Calu3 (cell line): ENCODE data around the gene LY6G6F. TPM values are rescaled to one million over a fixed set of nuclear protein-coding genes. Genes with fewer than 3 reads are reported as not detected.

Source experiments
- BruUV-seq: library from RNA; stranded (reverse); fragments of 400-500 nt; replicated peaks from 2 replicates; lab custom pipeline; 2021; lab: Mats Ljungman, UMichigan
- CTCF ChIA-PET: fragments of 300-600 bp; sonication (Branson Sonifier 250); formaldehyde crosslinking; loops from one replicate; lab custom pipeline; 2022; ENCODE audit warnings: antibody characterized with exemption; lab: Charles Lee
- DNase-seq: peaks from one replicate; pipeline ENCODE4 v3.0.0; 2022
- H3K27ac Mint-ChIP-seq: one replicate; pipeline ENCODE4 v1.8.0; 2022; ENCODE audit warnings: mixed read lengths; ENCODE audit not compliant: unreplicated experiment
- H3K27me3 Mint-ChIP-seq: one replicate; pipeline ENCODE4 v1.8.0; 2022; ENCODE audit warnings: mixed read lengths; ENCODE audit not compliant: unreplicated experiment
- H3K36me3 Mint-ChIP-seq: one replicate; pipeline ENCODE4 v1.8.0; 2022; ENCODE audit warnings: mild to moderate bottlenecking, moderate library complexity, mixed read lengths; ENCODE audit not compliant: insufficient read depth, unreplicated experiment
- H3K4me1 Mint-ChIP-seq: one replicate; pipeline ENCODE4 v1.8.0; 2022; ENCODE audit warnings: mild to moderate bottlenecking, low read depth, mixed read lengths; ENCODE audit not compliant: unreplicated experiment
- H3K4me3 Mint-ChIP-seq: one replicate; pipeline ENCODE4 v1.8.0; 2022; ENCODE audit warnings: mild to moderate bottlenecking, low read depth, moderate library complexity, mixed read lengths; ENCODE audit not compliant: unreplicated experiment
- H3K9me3 Mint-ChIP-seq: one replicate; pipeline ENCODE4 v1.8.0; 2022; ENCODE audit warnings: low read depth, mixed read lengths; ENCODE audit not compliant: unreplicated experiment
- CTCF ChIP-seq: fragments of 200-600 bp; IDR thresholded peaks from one replicate; pipeline ENCODE4 v1.8.0; 2022; ENCODE audit warnings: antibody characterized with exemption; ENCODE audit not compliant: unreplicated experiment
- intact Hi-C: fragments of 100-400 bp; cut with micrococcal nuclease; formaldehyde crosslinking; loops from one replicate; pipeline ENCODE4 v1.10.0; 2022; ENCODE audit not compliant: unreplicated experiment
- total RNA-seq: library from RNA; stranded (reverse); gene quantifications from 2 replicates; pipeline ENCODE4 v1.2.3, GENCODE V29; 2022

The LY6G6F gene
- total RNA-seq, 1 experiment from 2014 or later = not detected

GRCh38 chr6:31691078-31691463 is 15.6 kb upstream of the LY6G6F start:
- BruUV-seq = no TSS peak
- H3K27ac Mint-ChIP-seq = no peak overlapping the region
- no peaks in the 10 kb centered on the region for H3K27me3 Mint-ChIP-seq
- no peak for TF ChIP-seq CTCF
- H3K4me1 Mint-ChIP-seq = peaks cover 16% of the 10 kb centered on the region
- peaks cover 51% of the 10 kb centered on the region for H3K36me3 Mint-ChIP-seq
- no peak for DNase-seq
- no peak overlapping the region for H3K4me3 Mint-ChIP-seq
- CTCF ChIA-PET = interaction anchor here (0.6 to 2.6 kb wide), 6 partner anchors 10 to 249 kb away, joined by 3 to 14 read pairs (median 8); partner anchors contain the start of genes LY6G5C and MSH5
- H3K9me3 Mint-ChIP-seq = no peaks in the 10 kb centered on the region
- intact Hi-C loops = no loop called here

GRCh38 chr6:31691564-31692108 is 15.0 kb upstream of the LY6G6F start:
- no peaks in the 10 kb centered on the region for H3K9me3 Mint-ChIP-seq
- no peak overlapping the region for H3K4me3 Mint-ChIP-seq
- H3K4me1 Mint-ChIP-seq = peaks cover 16% of the 10 kb centered on the region
- intact Hi-C loops = no loop called here
- no peak for TF ChIP-seq CTCF
- no peak overlapping the region for H3K27ac Mint-ChIP-seq
- H3K36me3 Mint-ChIP-seq = peaks cover 50% of the 10 kb centered on the region
- CTCF ChIA-PET = interaction anchor here (2.0 to 2.6 kb wide), 2 partner anchors 10 to 78 kb away, joined by 8 read pairs; partner anchors contain the start of gene LY6G5C
- no TSS peak for BruUV-seq
- DNase-seq = no peak
- no peaks in the 10 kb centered on the region for H3K27me3 Mint-ChIP-seq

GRCh38 chr6:31692353-31692752 is 14.3 kb upstream of the LY6G6F start:
- no peak for TF ChIP-seq CTCF
- intact Hi-C loops = no loop called here
- no peak for DNase-seq
- Mint-ChIP-seq H3K36me3 (peaks cover 48% of the 10 kb centered on the region), H3K9me3 (no peaks in the 10 kb centered on the region), H3K27ac (no peak overlapping the region), H3K4me3 (no peak overlapping the region), H3K27me3 (no peaks in the 10 kb centered on the region), H3K4me1 (peaks cover 16% of the 10 kb centered on the region)
- BruUV-seq = no TSS peak
- CTCF ChIA-PET = interaction anchor here (1.9 kb wide), 1 partner anchor 47 kb away, joined by 4 read pairs; the partner anchor contains the start of gene MSH5

GRCh38 chr6:31692886-31693285 is 13.8 kb upstream of the LY6G6F start:
- H3K9me3 Mint-ChIP-seq = no peaks in the 10 kb centered on the region
- no peak for TF ChIP-seq CTCF
- CTCF ChIA-PET = interaction anchor here (1.9 kb wide), 1 partner anchor 47 kb away, joined by 4 read pairs; the partner anchor contains the start of gene MSH5
- intact Hi-C loops = no loop called here
- no peaks in the 10 kb centered on the region for H3K27me3 Mint-ChIP-seq
- no peak overlapping the region for H3K4me3 Mint-ChIP-seq
- peaks cover 47% of the 10 kb centered on the region for H3K36me3 Mint-ChIP-seq
- no peak overlapping the region for H3K27ac Mint-ChIP-seq
- H3K4me1 Mint-ChIP-seq = peaks cover 16% of the 10 kb centered on the region
- BruUV-seq = no TSS peak
- DNase-seq = no peak
